PFSK-1 (cell line): ENCODE results near the gene CNIH2.

Experiments used
- POLR2AphosphoS5 ChIP-seq: IDR thresholded peaks from 2 replicates; pipeline ENCODE4 v1.6.1; 2012; ENCODE audit warnings: low read depth, mild to moderate bottlenecking, control low read depth, low read length, moderate library complexity
- REST ChIP-seq, 2 experiments: IDR thresholded peaks; 2 replicates each; pipeline versions ENCODE4 v1.6.1 to v1.8.0; 2011 to 2012; ENCODE audit warnings: low read depth in 2 of 2, low read length in 2 of 2, control low read depth in 1 of 2, inconsistent platforms in 1 of 2, mild to moderate bottlenecking in 1 of 2, moderate library complexity in 1 of 2; ENCODE audit not compliant: insufficient read depth in 1 of 2
- TAF1 ChIP-seq: IDR thresholded peaks from 2 replicates; pipeline ENCODE4 v1.6.1; 2012; ENCODE audit warnings: low read length, control low read depth, borderline replicate concordance; ENCODE audit not compliant: insufficient read depth

- TF ChIP-seq POLR2AphosphoS5 (no peak), TAF1 (no peak), REST (IDR thresholded peaks at IDR 0.05; ENCODE audit: insufficient read depth in 1 of 2, low read depth in 2 of 2, low read length in 2 of 2) (no peak)
These were observed 14.7 kb upstream of the CNIH2 start for GRCh38 chr11:66263231-66263630.
